Mesodermal cell (in vitro differentiated cells): ENCODE results near the gene ACHE.

ENCODE experiments used
- H3K27ac ChIP-seq: 2 replicates; pipeline ENCODE4 v1.7.0; 2013; ENCODE audit warnings: mild to moderate bottlenecking, low read depth, low read length, moderate library complexity; ENCODE audit not compliant: severe bottlenecking
- H3K36me3 ChIP-seq: 2 replicates; pipeline ENCODE4 v1.7.1; 2013; ENCODE audit warnings: mild to moderate bottlenecking, low read length, moderate library complexity; ENCODE audit not compliant: control insufficient read depth, insufficient read depth
- H3K4me1 ChIP-seq: one replicate; pipeline ENCODE4 v1.7.1; 2013; ENCODE audit warnings: mild to moderate bottlenecking, low read length; ENCODE audit not compliant: insufficient read depth, control insufficient read depth, poor library complexity, severe bottlenecking
- H3K4me3 ChIP-seq: 2 replicates; pipeline ENCODE4 v1.7.0; 2013; ENCODE audit warnings: low read length, control low read depth, mild to moderate bottlenecking; ENCODE audit not compliant: insufficient read depth, poor library complexity, severe bottlenecking; ENCODE audit errors: extremely low read depth
- H3K9me3 ChIP-seq: 2 replicates; pipeline ENCODE4 v1.7.1; 2013; ENCODE audit warnings: mild to moderate bottlenecking, low read length, moderate library complexity; ENCODE audit not compliant: control insufficient read depth
- whole genome bisulfite sequencing, 2 experiments: methylation state at CpG; one replicate each; pipeline ENCODE4 v1.1.5; 2013; ENCODE audit warnings: missing lambda C conversion rate in 2 of 2; ENCODE audit not compliant: insufficient coverage in 2 of 2; 5-methylcytosine and 5-hydroxymethylcytosine counted together

ACHE gene

DNA sequence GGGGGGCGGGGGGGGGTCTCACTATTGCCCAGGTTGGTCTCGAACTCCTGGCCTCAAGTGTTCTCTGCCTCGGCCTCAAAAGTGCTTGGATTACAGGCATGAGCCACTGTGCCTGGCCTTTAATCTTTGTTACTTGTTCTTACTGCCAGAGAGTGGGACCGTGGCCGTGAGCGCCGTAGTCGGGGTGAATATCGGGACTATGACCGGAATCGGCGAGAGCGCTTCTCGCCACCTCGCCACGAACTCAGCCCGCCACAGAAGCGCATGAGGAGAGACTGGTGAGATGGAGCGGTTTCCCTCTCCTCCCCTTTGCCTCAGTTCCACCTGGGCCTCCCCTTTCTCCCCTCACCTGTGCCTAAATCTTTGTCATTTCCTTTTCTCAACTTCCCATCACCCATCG, 14.6 kb downstream of the ACHE start:
- peaks cover 36% of the 10 kb centered on the region for H3K4me1 ChIP-seq
- H3K27ac ChIP-seq: no peak overlapping the region
- no peaks in the 10 kb centered on the region for H3K9me3 ChIP-seq
- H3K4me3 ChIP-seq: no peak overlapping the region
- WGBS, 2 experiments: 91 to 98% methylated on average over 13 to 17 of the region's 20 CpGs
- peaks cover 100% of the 10 kb centered on the region for H3K36me3 ChIP-seq

DNA sequence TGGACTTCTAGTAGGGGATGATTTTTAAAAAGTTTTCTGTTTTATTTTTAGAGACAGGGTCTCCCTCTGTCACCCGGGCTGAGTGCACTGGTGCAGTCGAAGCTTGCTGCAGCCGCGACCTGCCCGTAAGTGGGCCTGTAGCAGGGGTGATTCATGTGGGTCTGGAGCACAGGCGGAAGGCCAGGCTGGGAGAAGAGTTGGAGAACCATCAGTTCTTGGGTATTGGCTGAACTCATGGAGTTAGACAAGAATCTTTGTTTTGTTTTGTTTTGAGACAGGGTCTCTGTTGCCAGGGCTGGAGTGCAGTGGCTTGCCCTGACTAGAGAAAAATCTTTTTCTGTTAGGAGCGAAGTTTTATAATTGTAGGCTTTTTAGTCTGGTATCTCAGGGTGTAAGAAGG, 15.0 kb downstream of the ACHE start:
- Histone ChIP-seq H3K9me3 (no peaks in the 10 kb centered on the region), H3K27ac (no peak overlapping the region), H3K4me3 (no peak overlapping the region), H3K4me1 (peaks cover 39% of the 10 kb centered on the region), H3K36me3 (peaks cover 99% of the 10 kb centered on the region)
- 96 to 100% methylated on average over 6 to 7 of the region's 7 CpGs for WGBS, 2 experiments

- Histone ChIP-seq H3K4me3 (no peak overlapping the region), H3K4me1 (peaks cover 39% of the 10 kb centered on the region), H3K9me3 (no peaks in the 10 kb centered on the region), H3K36me3 (peaks cover 90% of the 10 kb centered on the region), H3K27ac (no peak overlapping the region)
- 91% methylated on average over 11 of the region's 11 CpGs for WGBS, 2 experiments
These were observed 15.9 kb downstream of the ACHE start for GRCh38 chr7:100879685-100880261.

DNA sequence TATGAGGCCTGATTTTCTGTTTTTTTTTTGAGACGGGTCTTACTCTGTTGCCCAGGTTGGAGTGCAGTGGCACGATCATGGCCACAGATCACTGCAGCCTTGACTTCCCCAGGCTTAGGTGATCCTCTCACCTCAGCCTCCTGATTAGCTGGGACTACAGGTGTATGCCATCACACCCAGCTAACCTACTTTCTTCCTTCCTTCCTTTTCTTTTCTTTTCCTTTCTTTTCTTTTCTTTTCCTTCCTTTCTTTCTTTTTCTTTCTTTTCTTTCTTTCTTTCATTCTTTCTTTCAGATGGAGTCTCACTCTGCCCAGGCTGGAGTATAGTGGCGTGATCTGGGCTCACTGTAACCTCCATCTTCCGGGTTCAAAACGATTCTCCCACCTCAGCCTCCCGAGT, 17.0 kb downstream of the ACHE start:
- H3K36me3 ChIP-seq: peaks cover 88% of the 10 kb centered on the region
- no peak overlapping the region for H3K27ac ChIP-seq
- peaks cover 34% of the 10 kb centered on the region for H3K4me1 ChIP-seq
- no peaks in the 10 kb centered on the region for H3K9me3 ChIP-seq
- 85 to 96% methylated on average over 5 to 6 of the region's 6 CpGs for WGBS, 2 experiments
- H3K4me3 ChIP-seq: no peak overlapping the region

DNA sequence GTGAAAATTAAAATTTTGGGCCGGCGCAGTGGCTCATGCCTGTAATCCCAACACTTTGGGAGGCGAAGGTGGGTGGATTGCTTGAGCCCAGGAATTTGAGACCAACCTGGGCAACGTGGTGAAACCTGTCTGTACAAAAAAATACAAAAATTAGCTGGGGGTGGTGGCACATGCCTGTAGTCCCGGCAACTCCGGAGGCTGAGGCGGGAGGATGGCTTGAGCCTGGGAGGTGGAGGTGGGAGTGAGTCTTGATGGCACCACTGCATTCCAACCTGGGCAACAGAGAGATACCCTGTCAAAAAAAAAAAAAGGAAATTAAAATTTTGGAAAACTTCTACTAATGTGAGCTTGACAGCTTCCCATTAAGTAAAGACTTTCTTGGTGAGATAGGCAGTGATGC, 17.7 kb downstream of the ACHE start:
- peaks cover 88% of the 10 kb centered on the region for H3K36me3 ChIP-seq
- H3K27ac ChIP-seq: no peak overlapping the region
- no peaks in the 10 kb centered on the region for H3K9me3 ChIP-seq
- 88% methylated on average over 7 of the region's 7 CpGs for WGBS, 2 experiments
- H3K4me3 ChIP-seq: no peak overlapping the region
- peaks cover 31% of the 10 kb centered on the region for H3K4me1 ChIP-seq

DNA sequence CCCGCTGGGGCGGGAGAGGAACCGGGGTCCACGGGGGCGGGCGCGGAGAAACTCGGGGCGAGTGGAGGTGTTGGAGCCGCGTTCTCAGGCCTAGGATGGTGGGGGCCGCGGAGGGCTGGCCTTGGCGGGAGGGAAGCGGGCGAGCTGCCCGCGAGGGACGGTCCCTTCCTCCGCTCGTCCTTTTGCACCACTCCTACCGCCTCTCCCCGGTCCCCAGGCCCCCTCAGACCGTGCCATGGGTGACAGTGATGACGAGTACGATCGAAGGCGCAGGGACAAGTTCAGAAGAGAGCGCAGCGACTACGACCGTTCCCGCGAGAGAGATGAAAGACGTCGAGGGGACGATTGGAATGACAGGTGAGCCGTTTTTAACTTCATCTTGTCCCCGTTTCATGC, 20.3 kb downstream of the ACHE start:
- WGBS, 2 experiments: 0% methylated on average over 24 of the region's 39 CpGs
- H3K4me1 ChIP-seq: peaks cover 22% of the 10 kb centered on the region
- peak overlapping the region; percentile 93 for H3K27ac ChIP-seq
- H3K9me3 ChIP-seq: no peaks in the 10 kb centered on the region
- H3K36me3 ChIP-seq: peaks cover 86% of the 10 kb centered on the region
- H3K4me3 ChIP-seq: peak overlapping the region; percentile 100

- peak within 1 kb of the TSS; percentile 93 for H3K27ac ChIP-seq
- H3K4me1 ChIP-seq: peaks cover 21% of the 10 kb centered on the region
- no peaks in the 10 kb centered on the region for H3K9me3 ChIP-seq
- H3K4me3 ChIP-seq: peak within 1 kb of the TSS; percentile 100
- peaks cover 86% of the 10 kb centered on the region for H3K36me3 ChIP-seq
- 6 to 9% methylated on average over 62 to 67 of the region's 79 CpGs for WGBS, 2 experiments
These were observed 20.9 kb downstream of the ACHE start, which contains the start of gene SRRT for GRCh38 chr7:100874577-100875355. Gene SRRT (plus strand): TSS chr7:100875103. CDS start chr7:100875591, 488 bp downstream.

- peaks cover 81% of the 10 kb centered on the region for H3K36me3 ChIP-seq
These were observed 21.4 kb downstream of the ACHE start for GRCh38 chr7:100874300-100874576.

DNA sequence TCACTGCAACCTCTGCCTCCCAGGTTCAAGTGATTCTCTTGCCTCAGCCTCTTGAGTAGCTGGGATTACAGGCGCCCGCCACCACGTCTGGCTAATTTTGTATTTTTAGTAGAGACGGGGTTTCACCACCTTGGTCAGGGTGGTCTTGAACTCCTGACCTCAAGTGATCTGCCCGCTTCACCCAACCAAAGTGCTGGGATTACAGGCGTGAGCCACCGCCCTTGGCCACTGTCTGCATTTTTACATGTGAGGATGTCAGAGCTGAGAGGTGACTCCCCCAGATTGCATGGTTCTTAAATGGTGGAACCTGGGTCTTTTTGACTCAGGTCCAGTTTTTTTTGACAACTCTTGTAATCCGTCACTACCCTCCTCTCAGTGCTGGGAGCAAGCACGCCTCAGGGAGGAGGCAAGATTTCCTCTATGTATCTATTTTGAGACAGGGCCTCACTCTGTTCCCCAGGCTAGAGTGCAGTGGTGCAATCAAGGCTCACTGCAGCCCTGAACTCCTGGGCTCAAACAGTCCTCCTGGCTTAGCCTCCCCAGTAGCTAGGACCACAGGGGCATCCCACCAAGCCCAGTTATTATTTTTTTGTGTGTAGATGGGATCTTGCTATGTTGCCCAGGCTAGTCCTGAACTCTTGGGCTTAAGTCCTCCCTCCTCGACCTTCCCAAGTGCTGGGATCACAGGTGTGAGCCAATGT, 21.9 kb downstream of the ACHE start:
- peak overlapping the region; percentile 88 for H3K27ac ChIP-seq
- H3K36me3 ChIP-seq: peaks cover 77% of the 10 kb centered on the region
- H3K4me3 ChIP-seq: no peak overlapping the region
- peaks cover 18% of the 10 kb centered on the region for H3K4me1 ChIP-seq
- 83 to 91% methylated on average over 9 to 10 of the region's 10 CpGs for WGBS, 2 experiments
- no peaks in the 10 kb centered on the region for H3K9me3 ChIP-seq

More at GRCh38 chr7:100874300-100874576, 21.4 kb downstream of the ACHE start:
- Histone ChIP-seq H3K27ac (peak overlapping the region; percentile 88), H3K4me1 (peaks cover 18% of the 10 kb centered on the region), H3K9me3 (no peaks in the 10 kb centered on the region), H3K4me3 (peak overlapping the region; percentile 100)
- 80 to 94% methylated on average over 8 of the region's 8 CpGs for WGBS, 2 experiments

- H3K9me3 ChIP-seq: no peaks in the 10 kb centered on the region
- H3K4me1 ChIP-seq: peaks cover 7% of the 10 kb centered on the region
- peaks cover 34% of the 10 kb centered on the region for H3K36me3 ChIP-seq
- WGBS, 2 experiments: 15 to 20% methylated on average over 17 to 24 of the region's 27 CpGs
- H3K4me3 ChIP-seq: peak overlapping the region; percentile 98
- H3K27ac ChIP-seq: peak overlapping the region; percentile 90
These were observed 27.8 kb downstream of the ACHE start for GRCh38 chr7:100867776-100868485.
